Globus pallidus (tissue), 1 donor: ENCODE results near the gene ARHGEF19.
"Not testable (repeated sequence)": the region's sequence is repeated elsewhere in the genome, so short reads cannot be mapped to it uniquely, and the experiment has no call there.

Source experiments
- DNase-seq: peaks from one replicate; pipeline ENCODE4 v3.0.0-alpha.2; 2015; ENCODE audit warnings: low spot score

The ARHGEF19 gene

GRCh38 chr1:16243936-16244649 is 31.6 kb upstream of the ARHGEF19 start:
- peak; percentile 58 for DNase-seq

- DNase-seq: no peak
Measured at GRCh38 chr1:16243215-16243610, 30.8 kb upstream of the ARHGEF19 start.

- no peak for DNase-seq
Measured at GRCh38 chr1:16242556-16243214, 30.2 kb upstream of the ARHGEF19 start.

DNA sequence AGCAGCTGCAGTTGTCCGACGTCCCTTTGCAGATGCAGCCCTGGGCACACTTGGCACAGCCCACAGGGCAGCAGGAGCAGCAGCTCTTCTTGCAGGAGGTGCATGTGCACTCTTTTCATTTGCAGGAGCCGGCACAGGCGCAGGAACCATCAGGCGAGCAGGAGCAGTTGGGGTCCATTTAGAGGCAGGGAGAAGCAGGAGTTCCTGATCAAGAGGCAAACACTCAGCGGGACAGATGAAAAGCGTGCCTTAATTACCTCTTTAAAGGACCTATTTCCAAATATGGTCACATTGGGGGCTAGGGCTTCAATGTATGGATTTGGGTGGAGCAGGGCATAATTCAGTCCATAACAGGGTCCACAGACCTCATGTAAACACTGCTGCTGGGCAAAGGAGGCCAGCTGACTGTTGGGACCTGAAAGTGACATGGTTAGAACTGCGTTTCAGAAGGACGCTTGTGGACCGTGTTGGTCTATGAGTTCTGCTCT is 28.8 kb upstream of the ARHGEF19 start:
- no peak for DNase-seq

DNA sequence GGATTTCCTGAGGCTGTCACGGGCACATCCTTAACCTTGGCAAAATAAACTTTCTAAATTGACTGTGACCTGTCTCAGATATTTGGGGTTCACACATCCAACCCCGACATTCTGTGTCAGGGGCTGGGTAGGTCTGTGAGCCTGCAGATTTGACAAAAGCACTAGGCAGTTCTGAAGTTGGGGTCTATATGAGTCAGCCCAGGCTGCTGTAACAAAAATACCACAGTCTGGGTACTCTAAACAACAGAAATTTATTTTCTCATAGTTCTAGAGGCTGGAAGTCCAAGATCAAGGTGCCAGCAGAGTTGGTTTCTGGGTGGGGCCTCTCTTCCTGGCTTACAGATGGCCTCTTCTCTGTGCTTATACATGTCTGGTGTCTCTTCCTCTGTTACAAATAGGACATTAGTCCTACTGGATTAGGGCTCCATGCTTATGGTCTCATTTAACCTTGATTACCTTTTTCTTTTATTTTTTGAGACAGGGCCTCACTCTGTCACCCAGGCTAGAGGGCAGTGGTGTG is 27.6 kb upstream of the ARHGEF19 start:
- DNase-seq: no peak

DNA sequence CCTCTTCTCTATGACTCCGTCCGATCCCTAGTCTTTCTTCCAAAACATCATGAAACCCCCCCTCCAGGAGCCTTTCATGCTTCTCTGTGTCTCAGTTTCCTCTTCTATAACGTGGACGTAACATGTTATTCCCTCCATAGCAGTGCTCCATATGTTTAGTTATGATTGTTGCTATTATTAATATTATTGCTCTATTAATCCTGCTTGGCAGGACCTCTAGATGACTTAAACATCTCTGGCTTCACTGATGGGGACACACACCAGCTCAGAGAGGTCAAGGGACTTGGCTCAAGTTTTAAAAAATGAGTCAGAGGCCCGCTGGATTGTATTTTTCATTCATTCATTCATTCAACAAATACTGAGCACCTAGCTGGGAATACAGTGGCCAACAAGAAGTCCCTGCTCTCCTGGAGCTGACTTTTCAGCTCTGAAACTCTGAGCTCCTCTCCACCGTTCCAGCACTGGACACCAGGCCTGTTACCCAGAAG is 24.9 kb upstream of the ARHGEF19 start:
- no peak for DNase-seq

GRCh38 chr1:16236511-16237342 is 24.3 kb upstream of the ARHGEF19 start, which contains the start of gene CPLANE2:
TSS of gene CPLANE2 (minus strand) at chr1:16237183. CDS start at chr1:16236742, 441 bp downstream.
- peak; percentile 72 for DNase-seq

DNA sequence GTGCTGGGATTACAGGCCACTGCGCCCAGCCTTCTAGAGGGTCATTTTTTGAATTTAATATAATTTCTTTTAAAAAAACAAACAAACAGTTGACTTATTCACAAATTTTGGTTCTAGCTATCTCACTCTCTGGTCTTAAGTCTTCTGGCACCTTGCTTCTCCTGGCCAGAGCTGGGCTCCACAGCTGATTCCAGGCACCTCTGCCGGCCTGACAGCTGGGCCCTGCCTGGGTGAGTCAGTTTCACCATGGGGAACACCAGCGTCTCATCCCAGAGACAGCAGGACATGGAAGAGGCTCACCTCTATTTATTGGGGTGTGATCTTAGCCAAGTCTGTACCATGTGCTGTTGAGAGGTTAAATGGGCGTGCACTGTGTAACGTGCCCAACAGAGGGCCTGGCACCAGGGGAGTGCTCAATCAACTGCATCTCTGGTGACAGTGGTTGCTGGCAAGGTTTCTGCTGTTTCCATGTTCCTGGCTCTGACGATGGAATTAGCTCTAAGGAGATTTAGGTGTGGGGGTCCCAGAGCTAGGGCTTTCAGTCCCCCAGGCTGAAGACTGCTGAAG is 23.6 kb upstream of the ARHGEF19 start:
- no peak for DNase-seq

GRCh38 chr1:16235347-16235746 is 22.9 kb upstream of the ARHGEF19 start:
- no peak for DNase-seq

DNA sequence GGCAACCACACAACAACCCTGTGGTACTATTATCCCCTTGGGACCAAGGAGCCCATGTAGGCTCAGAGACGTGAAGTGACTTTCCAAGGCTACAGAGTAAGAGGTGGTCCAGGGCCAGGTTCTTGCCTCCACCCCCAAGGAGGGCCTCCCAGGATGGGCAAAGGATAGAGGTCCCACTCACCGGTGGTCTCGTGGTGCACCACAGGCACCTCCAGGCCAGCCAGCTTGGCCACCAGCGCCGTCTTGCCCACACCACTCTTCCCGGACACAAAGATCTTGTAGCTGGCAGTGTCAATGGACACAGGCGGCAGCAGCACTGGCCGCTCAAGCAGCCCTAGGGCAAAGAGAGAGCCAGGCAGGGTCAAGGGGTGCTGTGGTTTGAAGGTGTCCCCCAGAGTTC is 21.0 kb upstream of the ARHGEF19 start:
- no peak for DNase-seq

DNA sequence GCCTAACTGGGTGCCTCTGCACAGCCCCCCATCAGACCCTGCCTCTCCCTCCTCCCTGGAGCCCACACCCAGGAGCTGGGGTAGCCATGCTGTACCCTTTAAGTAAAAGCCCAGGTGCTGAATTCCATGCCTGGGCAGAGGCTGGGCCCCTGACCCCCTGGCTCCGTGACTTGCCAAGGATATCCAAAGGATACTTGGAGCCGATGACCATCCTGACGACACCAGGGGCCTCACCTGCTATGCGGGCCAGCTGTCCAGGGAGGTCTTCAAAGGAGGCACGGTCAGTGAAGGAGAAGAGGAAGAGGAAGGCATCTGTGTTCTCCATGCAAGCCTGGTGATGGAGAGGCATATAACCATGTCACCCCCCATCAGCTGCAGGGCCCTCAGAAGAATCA is 19.9 kb upstream of the ARHGEF19 start:
- DNase-seq: no peak

DNA sequence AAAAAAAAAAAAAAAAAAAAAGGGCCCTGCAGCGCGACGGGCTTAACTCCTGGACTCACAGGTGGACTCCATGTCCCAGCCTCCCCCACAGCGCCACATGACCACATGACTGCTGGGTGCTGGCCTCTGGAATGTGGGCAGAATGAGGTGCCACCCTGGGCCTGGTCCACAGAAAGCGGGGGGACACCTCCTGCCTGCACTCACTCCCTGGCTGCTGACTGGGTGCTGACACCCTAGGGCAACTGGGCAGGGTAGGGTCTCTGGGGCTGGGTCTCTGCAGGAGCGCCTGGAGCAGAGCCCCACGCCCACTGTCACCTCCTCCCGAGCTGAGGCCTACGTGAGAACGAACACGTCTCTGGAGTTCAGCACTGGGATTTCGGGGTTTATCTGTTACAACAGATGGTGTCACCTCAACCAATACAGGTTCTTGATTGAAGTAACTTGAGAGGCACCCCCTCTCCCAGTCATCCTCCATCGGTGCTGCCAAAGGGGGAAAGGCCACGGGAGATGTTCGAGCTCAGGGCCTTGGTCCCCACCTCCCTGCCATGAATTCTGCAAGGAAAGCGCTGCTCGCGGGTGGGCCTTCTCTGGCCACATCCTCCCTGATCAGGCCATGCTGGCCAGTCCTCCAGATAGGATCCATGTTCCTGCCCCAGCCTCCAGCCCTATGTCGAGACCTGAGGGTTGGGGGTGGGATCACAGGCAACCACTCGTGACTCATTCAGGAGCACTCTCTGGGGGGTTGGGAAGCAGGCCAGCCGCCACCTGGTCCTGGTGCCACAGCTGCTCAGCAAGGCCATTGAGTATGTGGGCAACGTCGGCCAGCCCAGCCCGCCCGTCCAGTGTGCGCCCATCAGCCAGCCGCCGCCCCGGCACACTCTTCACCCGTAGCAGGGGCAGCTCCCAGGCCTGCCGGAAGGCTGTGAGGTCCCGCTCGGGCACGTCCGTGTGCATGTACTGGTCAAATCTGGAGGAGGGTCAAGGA is 19.2 kb upstream of the ARHGEF19 start:
- DNase-seq: no peak

- DNase-seq: no peak
Measured at GRCh38 chr1:16230744-16231143, 18.3 kb upstream of the ARHGEF19 start.

DNA sequence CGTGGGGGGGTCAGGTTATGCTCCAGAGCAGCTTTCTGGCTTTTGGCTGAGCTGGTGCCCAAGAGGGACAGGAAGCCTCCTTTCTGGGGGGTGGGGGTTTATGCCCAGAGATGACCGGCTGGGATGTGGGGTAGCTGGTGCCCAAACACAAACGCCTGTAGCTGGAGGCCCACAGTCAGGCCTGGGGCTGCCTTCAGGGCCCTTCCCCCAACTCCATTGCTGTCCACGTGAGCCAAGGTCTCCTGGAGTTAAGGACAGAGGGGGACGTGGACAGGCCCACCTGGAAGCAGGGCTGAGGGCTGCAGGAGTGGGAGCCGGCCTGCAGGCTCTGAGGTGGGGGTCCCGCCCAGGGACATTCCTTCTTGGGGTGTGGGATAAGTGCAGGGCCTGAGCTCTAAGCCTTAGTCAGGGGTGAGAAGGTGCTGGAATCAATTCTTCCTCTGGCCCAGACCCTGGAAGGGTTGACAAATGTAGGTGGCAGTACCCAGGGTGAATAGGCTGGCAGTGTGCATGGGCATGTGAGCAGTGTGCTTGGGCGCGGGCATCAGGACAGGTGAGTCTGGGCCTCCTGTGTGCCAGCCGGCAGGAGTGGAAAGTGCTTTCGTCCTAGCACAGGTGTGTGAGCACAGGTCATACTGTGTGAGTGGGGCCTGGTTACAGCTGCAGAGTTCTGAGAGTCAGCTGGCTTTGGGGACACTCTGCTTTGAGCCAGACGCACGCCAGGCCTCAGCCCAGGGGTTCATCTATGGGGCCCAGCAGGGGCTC is 17.7 kb upstream of the ARHGEF19 start:
- no peak for DNase-seq

- no peak for DNase-seq
Measured at GRCh38 chr1:16226490-16227179, 14.2 kb upstream of the ARHGEF19 start.

DNA sequence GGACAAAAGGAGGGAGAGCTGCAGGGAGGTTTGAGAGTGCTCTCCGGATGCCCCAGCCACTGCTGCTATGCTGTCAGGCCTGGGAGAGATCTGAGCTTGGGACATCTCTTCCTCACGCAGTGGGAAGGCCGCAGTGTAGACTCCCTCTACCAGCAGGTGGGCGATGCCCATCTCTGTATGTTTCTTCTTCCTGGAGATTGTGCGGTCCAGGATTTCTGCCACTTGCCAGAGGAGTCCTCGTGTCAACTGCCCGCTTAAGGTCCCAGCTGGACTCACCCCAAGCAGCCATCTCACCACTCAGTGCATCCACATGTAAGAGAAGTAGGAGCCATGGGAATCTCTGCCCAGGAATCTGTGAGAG is 13.7 kb upstream of the ARHGEF19 start:
- no peak for DNase-seq

DNA sequence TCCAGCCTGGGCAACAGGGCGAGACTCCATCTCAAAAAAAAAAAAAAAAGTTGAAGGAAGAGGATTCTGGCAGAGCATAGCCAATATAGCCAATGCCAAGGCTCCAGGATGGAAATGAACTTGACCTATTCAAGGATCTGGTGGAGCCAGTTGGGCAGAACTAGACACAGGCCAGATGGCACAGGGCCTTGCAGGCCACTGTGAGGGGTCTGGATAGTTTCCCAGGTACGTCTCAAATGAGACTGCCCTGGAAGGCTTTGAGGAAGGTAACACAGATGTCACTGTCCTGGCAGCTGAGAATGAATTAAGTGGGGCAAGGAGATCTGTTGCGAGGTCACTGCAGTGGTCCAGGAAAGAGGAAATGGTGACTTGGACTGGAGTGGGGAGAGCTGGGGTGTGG is 12.0 kb upstream of the ARHGEF19 start:
- DNase-seq: no peak

DNA sequence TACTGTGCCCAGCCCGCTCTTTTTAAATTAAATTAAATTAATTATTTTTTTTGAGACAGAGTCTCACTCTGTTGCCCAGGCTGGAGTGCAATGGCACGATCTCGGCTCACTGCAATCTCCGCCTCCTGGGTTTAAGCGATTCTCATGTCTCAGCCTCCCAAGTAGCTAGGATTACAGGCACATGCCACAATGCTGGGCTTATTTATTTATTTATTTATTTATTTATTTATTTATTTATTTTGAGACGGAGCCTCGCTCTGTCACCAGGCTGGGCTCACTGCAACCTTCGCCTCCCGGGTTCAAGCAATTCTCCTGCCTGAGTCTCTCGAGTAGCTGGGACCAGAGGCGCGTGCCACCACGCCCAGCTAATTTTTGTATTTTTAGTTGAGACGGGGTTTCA is 10.3 kb upstream of the ARHGEF19 start:
- DNase-seq: not testable (repeated sequence)

GRCh38 chr1:16221499-16221898 is 9.0 kb upstream of the ARHGEF19 start:
- no peak for DNase-seq
